Medulla oblongata (tissue), 1 donor: Measurements from ENCODE around the gene ZNF280A.
"Not testable (repeated sequence)": the region's sequence is repeated elsewhere in the genome, so short reads cannot be mapped to it uniquely, and the experiment has no call there.

Source experiments
- DNase-seq: peaks from one replicate; pipeline ENCODE4 v3.0.0-alpha.2; 2015; ENCODE audit errors: extremely low spot score

ZNF280A gene

GRCh38 chr22:22513619-22514018 lies 6.5 kb downstream of the ZNF280A start:
- DNase-seq = no peak

- DNase-seq = no peak
These were observed 7.1 kb downstream of the ZNF280A start for GRCh38 chr22:22512951-22513350.

- DNase-seq = not testable (repeated sequence)
These were observed 9.2 kb downstream of the ZNF280A start for GRCh38 chr22:22510833-22511232.

- not testable (repeated sequence) for DNase-seq
These were observed 10.2 kb downstream of the ZNF280A start for GRCh38 chr22:22509912-22510311.

GRCh38 chr22:22508274-22509176 lies 11.5 kb downstream of the ZNF280A start, which contains the start of gene ZNF280B:
TSS of gene ZNF280B (minus strand) at chr22:22508742. CDS start at chr22:22489398, 19,344 bp downstream.
- DNase-seq = peak; percentile 66

GRCh38 chr22:22507743-22508273 lies 12.3 kb downstream of the ZNF280A start:
- peak; percentile 3 for DNase-seq

- no peak for DNase-seq
These were observed 13.3 kb downstream of the ZNF280A start for GRCh38 chr22:22506736-22507135.

GRCh38 chr22:22498267-22498666 lies 21.8 kb downstream of the ZNF280A start:
- no peak for DNase-seq

- DNase-seq = not testable (repeated sequence)
These were observed 28.5 kb downstream of the ZNF280A start for GRCh38 chr22:22491589-22491988.

GRCh38 chr22:22488736-22489135 lies 31.3 kb downstream of the ZNF280A start:
- no peak for DNase-seq

- DNase-seq = no peak
These were observed 32.0 kb downstream of the ZNF280A start for GRCh38 chr22:22487869-22488597.

GRCh38 chr22:22487059-22487458 lies 33.0 kb downstream of the ZNF280A start:
- no peak for DNase-seq

GRCh38 chr22:22486132-22486899 lies 33.8 kb downstream of the ZNF280A start:
- no peak for DNase-seq

- DNase-seq = no peak
These were observed 34.5 kb downstream of the ZNF280A start for GRCh38 chr22:22485524-22485923.

GRCh38 chr22:22484023-22484422 lies 36.0 kb downstream of the ZNF280A start:
- DNase-seq = no peak

GRCh38 chr22:22480940-22481339 lies 39.1 kb downstream of the ZNF280A start:
- DNase-seq = no peak

GRCh38 chr22:22479999-22480532 lies 40.0 kb downstream of the ZNF280A start:
- DNase-seq = no peak

- DNase-seq = no peak
These were observed 41.0 kb downstream of the ZNF280A start for GRCh38 chr22:22479116-22479515.

- no peak for DNase-seq
These were observed 41.6 kb downstream of the ZNF280A start for GRCh38 chr22:22478470-22478869.

- no peak for DNase-seq
These were observed 45.3 kb downstream of the ZNF280A start for GRCh38 chr22:22474733-22475132.

GRCh38 chr22:22471104-22471503 lies 49.0 kb downstream of the ZNF280A start:
- not testable (repeated sequence) for DNase-seq
